ENCODE results near the gene HSD17B4.
"Not testable (repeated sequence)": the region's sequence is repeated elsewhere in the genome, so short reads cannot be mapped to it uniquely, and the experiment has no call there.

The HSD17B4 gene

GRCh38 chr5:119452373-119453039, at the start of gene HSD17B4:
TSS of gene HSD17B4 (plus strand) at chr5:119452497. CDS start at chr5:119452576, 79 bp downstream.
- peak; percentile 90 for DNase-seq (ENCODE audit: low spot score)

GRCh38 chr5:119402555-119402954, 49.7 kb upstream of the HSD17B4 start:
- no peak for DNase-seq (ENCODE audit: low spot score)

GRCh38 chr5:119404033-119404432, 48.3 kb upstream of the HSD17B4 start:
- no peak for DNase-seq (ENCODE audit: low spot score)

GRCh38 chr5:119405419-119405818, 46.9 kb upstream of the HSD17B4 start:
- DNase-seq (ENCODE audit: low spot score): no peak

- no peak for DNase-seq (ENCODE audit: low spot score)
These were observed 45.7 kb upstream of the HSD17B4 start for GRCh38 chr5:119406551-119407110.

- no peak for DNase-seq (ENCODE audit: low spot score)
These were observed 43.0 kb upstream of the HSD17B4 start for GRCh38 chr5:119409235-119409815.

GRCh38 chr5:119410448-119411159, 41.7 kb upstream of the HSD17B4 start:
- peak; percentile 42 for DNase-seq (ENCODE audit: low spot score)

- peak; percentile 78 for DNase-seq (ENCODE audit: low spot score)
These were observed 40.7 kb upstream of the HSD17B4 start for GRCh38 chr5:119411361-119412278.

- DNase-seq (ENCODE audit: low spot score): no peak
These were observed 39.7 kb upstream of the HSD17B4 start for GRCh38 chr5:119412279-119413227.

- DNase-seq (ENCODE audit: low spot score): not testable (repeated sequence)
These were observed 38.1 kb upstream of the HSD17B4 start for GRCh38 chr5:119414124-119414734.

GRCh38 chr5:119417891-119418605, 34.2 kb upstream of the HSD17B4 start:
- DNase-seq (ENCODE audit: low spot score): peak; percentile 60

GRCh38 chr5:119418606-119419100, 33.6 kb upstream of the HSD17B4 start:
- DNase-seq (ENCODE audit: low spot score): no peak

GRCh38 chr5:119420169-119420568, 32.1 kb upstream of the HSD17B4 start:
- no peak for DNase-seq (ENCODE audit: low spot score)

- DNase-seq (ENCODE audit: low spot score): no peak
These were observed 26.2 kb upstream of the HSD17B4 start for GRCh38 chr5:119426057-119426456.

- no peak for DNase-seq (ENCODE audit: low spot score)
These were observed 25.2 kb upstream of the HSD17B4 start for GRCh38 chr5:119427060-119427459.

- not testable (repeated sequence) for DNase-seq (ENCODE audit: low spot score)
These were observed 24.7 kb upstream of the HSD17B4 start for GRCh38 chr5:119427596-119427995.

GRCh38 chr5:119428166-119428565, 24.1 kb upstream of the HSD17B4 start:
- DNase-seq (ENCODE audit: low spot score): not testable (repeated sequence)

GRCh38 chr5:119428574-119428973, 23.7 kb upstream of the HSD17B4 start:
- not testable (repeated sequence) for DNase-seq (ENCODE audit: low spot score)

GRCh38 chr5:119432674-119433237, 19.5 kb upstream of the HSD17B4 start:
- not testable (repeated sequence) for DNase-seq (ENCODE audit: low spot score)

Measured in GM03348 (cell line).